Measurements from ENCODE around the gene PTK7. TPM values are rescaled to one million over a fixed set of nuclear protein-coding genes. Genes with fewer than 3 reads are reported as not detected.
A peak's percentile ranks its signal among the peaks of the same experiment; 100 is the strongest.

The PTK7 gene
- total RNA-seq, 1 experiment from 2014 or later = 105 TPM

GRCh38 chr6:43070028-43070632 lies 6.0 kb upstream of the PTK7 start:
- Histone ChIP-seq H3K27me3 (ENCODE audit: insufficient read depth, low read length) (no peaks in the 10 kb centered on the region), H4K20me1 (ENCODE audit: insufficient read depth) (no peaks in the 10 kb centered on the region), H3K27ac (ENCODE audit: low read depth, low read length) (no peak overlapping the region), H3K4me2 (ENCODE audit: low read length) (no peak overlapping the region), H3K4me3 (replicated peaks in 1 of 2; ENCODE audit: low read depth in 1 of 2, low read length in 2 of 2) (no peak overlapping the region), H3K79me2 (ENCODE audit: insufficient read depth, low read length) (no peaks in the 10 kb centered on the region), H3K9me3 (ENCODE audit: control insufficient read depth in 1 of 2, insufficient read depth in 1 of 2, low read depth in 1 of 2, low read length in 2 of 2) (no peaks in the 10 kb centered on the region), H3K4me1 (ENCODE audit: control insufficient read depth in 1 of 2, insufficient read depth in 2 of 2, low read length in 2 of 2) (peaks cover 3 to 4% of the 10 kb centered on the region in 2 experiments; a peak in 2 of 4 replicates), H3K9ac (ENCODE audit: low read length) (no peak overlapping the region), H2AFZ (ENCODE audit: low read depth, low read length, poor library complexity, severe bottlenecking) (no peak overlapping the region), H3K9me2 (ENCODE audit: insufficient read depth) (no peaks in the 10 kb centered on the region), H3K36me3 (ENCODE audit: control insufficient read depth in 1 of 2, insufficient read depth in 2 of 2, low read length in 2 of 2) (no peaks in the 10 kb centered on the region)
- RAD21 ChIA-PET (ENCODE audit: low non-redundant PET in 1 of 2, low total read pairs in 2 of 2, uncharacterized antibody in 2 of 2, unreplicated experiment in 2 of 2) = no interaction called here
- POLR2A ChIA-PET = no interaction called here
- CTCF ChIA-PET = no interaction called here
- TF ChIP-seq CTCF (IDR thresholded peaks at IDR 0.05 in 2 of 3, conservative IDR thresholded peaks at IDR 0.05 in 1 of 3; ENCODE audit: borderline replicate concordance in 1 of 3, insufficient read depth in 1 of 3, low read depth in 2 of 3, low read length in 2 of 3) (peak; percentile 57 to 84 (median 74)), CEBPB (IDR thresholded peaks at IDR 0.05; ENCODE audit: low read depth) (no peak), SIN3A (IDR thresholded peaks at IDR 0.05; ENCODE audit: low read depth) (no peak), POLR2A (IDR thresholded peaks at IDR 0.05; ENCODE audit: borderline replicate concordance, extremely low read depth, insufficient read depth, insufficient read length) (no peak), EZH2 (IDR thresholded peaks at IDR 0.05) (no peak), EGR1 (IDR thresholded peaks at IDR 0.05; ENCODE audit: low read depth) (no peak), MAX (IDR thresholded peaks at IDR 0.05) (no peak), ZBTB33 (IDR thresholded peaks at IDR 0.05; ENCODE audit: extremely low read depth, insufficient replicate concordance, low read length) (no peak), YY1 (IDR thresholded peaks at IDR 0.05; ENCODE audit: extremely low read depth, insufficient replicate concordance, low read depth, low read length) (no peak), TCF7L2 (IDR thresholded peaks at IDR 0.05; ENCODE audit: borderline replicate concordance, extremely low read depth, insufficient read depth, insufficient read length) (no peak), RAD21 (IDR thresholded peaks at IDR 0.05; ENCODE audit: low read depth) (peak; percentile 79)
- no TSS peak for BruUV-seq (replicated peaks)
- intact Hi-C loops (cut with micrococcal nuclease) = loop anchor here (1.0 kb wide), 1 partner anchor 73 kb away; no protein-coding TSS in a partner anchor
- ATAC-seq = peak; percentile 89
- peak; percentile 49 for DNase-seq (ENCODE audit: low read depth, low spot score)
